Neutrophil (primary cell): ENCODE results near the gene ZNHIT3.

Experiments
- H3K27ac ChIP-seq: fragments of 200-600 bp; sonication (generic); 2 replicates; pipeline ENCODE4 v1.5.1; 2016; ENCODE audit warnings: mild to moderate bottlenecking, moderate library complexity
- H3K27me3 ChIP-seq: fragments of 200-600 bp; sonication (generic); 2 replicates; pipeline ENCODE4 v1.6.0; 2016; ENCODE audit warnings: mild to moderate bottlenecking
- H3K36me3 ChIP-seq: fragments of 200-600 bp; sonication (generic); 2 replicates; pipeline ENCODE4 v1.5.1; 2017
- H3K4me1 ChIP-seq, 2 experiments: fragments of 200-600 bp in 1 of 2; sonication (generic) in 1 of 2; 1 replicate in 1 of 2; 2 replicates in 1 of 2; pipeline versions ENCODE4 v1.5.1 to v1.6.1; 2013 to 2016; ENCODE audit warnings: low read depth in 1 of 2, low read length in 1 of 2, mild to moderate bottlenecking in 1 of 2, moderate library complexity in 1 of 2; ENCODE audit not compliant: control insufficient read depth in 1 of 2, insufficient read depth in 1 of 2
- H3K4me3 ChIP-seq, 2 experiments: fragments of 200-600 bp in 1 of 2; sonication (generic) in 1 of 2; 1 replicate in 1 of 2; 2 replicates in 1 of 2; pipeline ENCODE4 v1.5.1; 2013 to 2016; ENCODE audit warnings: low read depth in 1 of 2, low read length in 1 of 2, mild to moderate bottlenecking in 1 of 2, moderate library complexity in 1 of 2
- H3K9me3 ChIP-seq: fragments of 200-600 bp; sonication (generic); 2 replicates; pipeline ENCODE4 v1.5.1; 2016
- TF ChIP-seq, protein P1 (sequence below): fragments of 200-600 bp; sonication (generic); IDR thresholded peaks from 2 replicates; pipeline ENCODE4 v1.5.1; 2016; ENCODE audit warnings: antibody characterized with exemption

The ZNHIT3 gene

GRCh38 chr17:36498560-36499300, 12.2 kb downstream of the ZNHIT3 start:
- Histone ChIP-seq H3K4me3 (no peak overlapping the region), H3K4me1 (no peaks in the 10 kb centered on the region), H3K27ac (no peak overlapping the region), H3K36me3 (peaks cover 84% of the 10 kb centered on the region), H3K27me3 (no peaks in the 10 kb centered on the region), H3K9me3 (no peaks in the 10 kb centered on the region)
- TF ChIP-seq, protein P1, sequence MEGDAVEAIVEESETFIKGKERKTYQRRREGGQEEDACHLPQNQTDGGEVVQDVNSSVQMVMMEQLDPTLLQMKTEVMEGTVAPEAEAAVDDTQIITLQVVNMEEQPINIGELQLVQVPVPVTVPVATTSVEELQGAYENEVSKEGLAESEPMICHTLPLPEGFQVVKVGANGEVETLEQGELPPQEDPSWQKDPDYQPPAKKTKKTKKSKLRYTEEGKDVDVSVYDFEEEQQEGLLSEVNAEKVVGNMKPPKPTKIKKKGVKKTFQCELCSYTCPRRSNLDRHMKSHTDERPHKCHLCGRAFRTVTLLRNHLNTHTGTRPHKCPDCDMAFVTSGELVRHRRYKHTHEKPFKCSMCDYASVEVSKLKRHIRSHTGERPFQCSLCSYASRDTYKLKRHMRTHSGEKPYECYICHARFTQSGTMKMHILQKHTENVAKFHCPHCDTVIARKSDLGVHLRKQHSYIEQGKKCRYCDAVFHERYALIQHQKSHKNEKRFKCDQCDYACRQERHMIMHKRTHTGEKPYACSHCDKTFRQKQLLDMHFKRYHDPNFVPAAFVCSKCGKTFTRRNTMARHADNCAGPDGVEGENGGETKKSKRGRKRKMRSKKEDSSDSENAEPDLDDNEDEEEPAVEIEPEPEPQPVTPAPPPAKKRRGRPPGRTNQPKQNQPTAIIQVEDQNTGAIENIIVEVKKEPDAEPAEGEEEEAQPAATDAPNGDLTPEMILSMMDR, result no peak

DNA sequence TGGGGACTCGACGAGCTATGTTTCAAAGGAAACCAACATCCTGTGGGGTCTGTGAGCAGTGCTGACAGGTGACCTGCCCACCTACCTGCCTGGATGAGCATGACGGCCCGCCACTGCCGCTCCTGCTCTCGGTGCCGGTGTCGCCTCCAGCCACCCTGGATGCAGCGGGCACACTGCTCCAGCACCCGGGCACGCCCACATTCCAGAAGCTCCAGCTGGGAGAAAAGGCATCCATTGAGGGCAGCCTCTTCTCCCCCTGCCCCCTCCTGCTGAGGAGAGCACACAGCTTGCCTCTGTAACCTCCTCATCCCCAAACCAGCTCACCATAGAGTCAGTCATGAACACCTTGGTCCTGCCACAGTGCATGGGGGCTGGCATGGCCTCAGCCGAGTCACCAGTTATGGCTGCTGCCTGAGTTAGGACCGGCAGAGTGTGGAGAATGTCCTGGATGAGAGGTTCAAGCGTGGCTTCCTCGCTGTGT, 14.3 kb downstream of the ZNHIT3 start:
- no peak overlapping the region for H3K27ac ChIP-seq
- peaks cover 82% of the 10 kb centered on the region for H3K36me3 ChIP-seq
- H3K4me3 ChIP-seq, result no peak overlapping the region
- TF ChIP-seq, protein P1, result no peak
- no peaks in the 10 kb centered on the region for H3K27me3 ChIP-seq
- H3K9me3 ChIP-seq, result no peaks in the 10 kb centered on the region
- no peaks in the 10 kb centered on the region for H3K4me1 ChIP-seq

DNA sequence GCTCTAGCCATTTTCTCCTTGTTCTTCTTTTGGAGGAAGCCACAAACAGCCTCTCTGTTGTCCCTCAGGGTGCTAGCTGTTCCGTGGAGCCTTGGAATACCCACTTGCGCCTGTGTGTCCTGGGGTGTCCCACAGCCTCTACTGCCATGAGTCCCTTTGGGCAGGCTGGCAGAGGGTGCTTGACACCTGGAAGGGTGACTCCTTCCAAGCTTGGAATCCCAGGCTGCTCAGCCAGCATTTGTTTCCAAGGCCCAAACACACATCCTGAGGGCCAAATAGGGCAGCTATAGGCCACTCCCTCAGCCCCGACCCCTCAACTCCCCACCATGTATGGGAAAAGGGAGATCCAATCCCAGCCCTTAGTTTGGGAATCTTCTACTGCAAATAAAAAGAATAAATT, 14.9 kb downstream of the ZNHIT3 start:
- peaks cover 82% of the 10 kb centered on the region for H3K36me3 ChIP-seq

GRCh38 chr17:36501963-36502362, 15.5 kb downstream of the ZNHIT3 start:
- no peaks in the 10 kb centered on the region for H3K4me1 ChIP-seq
- H3K36me3 ChIP-seq, result peaks cover 82% of the 10 kb centered on the region
- H3K27ac ChIP-seq, result no peak overlapping the region
- no peak overlapping the region for H3K4me3 ChIP-seq
- no peaks in the 10 kb centered on the region for H3K9me3 ChIP-seq
- TF ChIP-seq, protein P1, result no peak
- no peaks in the 10 kb centered on the region for H3K27me3 ChIP-seq

More for the DNA sequence above, 14.9 kb downstream of the ZNHIT3 start:
- Histone ChIP-seq H3K4me3 (no peak overlapping the region), H3K27me3 (no peaks in the 10 kb centered on the region), H3K4me1 (no peaks in the 10 kb centered on the region), H3K27ac (no peak overlapping the region), H3K9me3 (no peaks in the 10 kb centered on the region)
- TF ChIP-seq, protein P1, result no peak

DNA sequence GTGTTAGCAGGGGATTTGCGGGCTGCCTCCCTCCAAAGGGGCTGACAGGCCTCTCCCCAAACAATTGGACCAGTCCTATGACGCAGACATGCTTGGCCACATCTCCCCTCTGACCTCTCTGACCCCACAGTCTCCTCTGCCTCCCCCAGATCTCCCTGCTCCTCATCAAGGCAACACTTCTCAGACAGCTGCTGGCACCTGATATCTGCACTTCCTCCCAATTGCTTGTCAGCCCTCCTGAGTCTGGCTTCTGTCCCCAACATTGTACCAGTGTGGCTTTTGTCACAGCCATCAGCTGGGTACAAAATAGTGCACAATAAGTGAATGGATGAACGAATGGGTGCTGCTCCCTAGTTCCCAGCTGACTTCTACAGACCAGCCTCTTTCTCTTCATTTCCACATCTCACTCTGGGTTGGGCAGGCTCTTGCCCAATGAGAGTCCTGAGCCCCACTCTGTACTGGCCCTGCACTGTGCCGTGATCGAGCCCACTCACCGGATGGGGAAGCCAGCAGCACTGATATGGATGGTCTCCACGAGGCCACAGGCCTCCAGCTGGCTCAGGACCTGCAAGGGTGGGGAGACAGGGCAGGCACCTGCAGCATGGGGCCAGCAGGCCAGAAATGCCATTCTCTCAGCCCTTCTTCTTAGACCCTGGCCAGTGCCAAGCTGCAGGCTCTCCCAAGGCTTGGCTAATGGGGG, 17.1 kb downstream of the ZNHIT3 start:
- no peaks in the 10 kb centered on the region for H3K4me1 ChIP-seq
- no peak overlapping the region for H3K4me3 ChIP-seq
- TF ChIP-seq, protein P1, result no peak
- H3K27ac ChIP-seq, result no peak overlapping the region
- no peaks in the 10 kb centered on the region for H3K27me3 ChIP-seq
- H3K9me3 ChIP-seq, result no peaks in the 10 kb centered on the region
- H3K36me3 ChIP-seq, result peaks cover 83% of the 10 kb centered on the region
